ENCODE results near the gene UBA52. TPM values are rescaled to one million over a fixed set of nuclear protein-coding genes. Genes with fewer than 3 reads are reported as not detected.

UBA52 gene
- polyA plus RNA-seq, 4 donors = 751 to 855 (median 786) TPM

DNA sequence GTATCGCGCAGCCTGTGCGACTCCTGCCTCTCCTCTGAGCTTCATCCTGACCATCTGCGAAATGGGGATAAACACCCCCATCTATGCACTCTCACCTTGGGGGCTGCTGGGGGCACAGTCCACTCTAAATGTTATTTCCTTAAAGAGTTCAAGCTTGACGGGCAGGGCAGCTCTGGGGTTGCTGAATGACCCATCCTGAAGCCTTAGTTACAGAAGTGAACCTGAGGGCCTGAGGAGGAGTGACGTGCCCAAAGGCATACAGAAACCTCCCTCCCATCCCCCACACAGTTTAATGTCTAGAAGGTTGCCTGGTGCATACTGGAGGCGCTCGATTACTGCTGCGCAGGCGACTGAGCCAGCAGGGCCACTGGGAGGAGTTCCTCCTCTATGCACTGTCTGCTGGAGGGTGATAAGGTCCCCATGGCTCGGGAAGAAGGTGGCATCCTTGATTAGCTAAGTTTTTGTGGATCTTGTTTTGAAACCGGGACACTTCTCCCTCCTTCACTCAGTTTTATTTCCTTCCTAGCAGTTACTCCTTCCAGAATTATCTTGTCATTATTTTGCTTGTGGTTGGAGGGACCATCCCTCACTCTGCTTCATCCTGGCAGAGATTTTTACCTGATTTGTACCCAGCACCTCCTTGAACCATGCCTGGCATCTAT is 27.7 kb upstream of the UBA52 start:
- no peak for DNase-seq (ENCODE audit: low read depth in 4 of 4, low spot score in 3 of 4)

GRCh38 chr19:18551631-18552030 is 20.0 kb upstream of the UBA52 start:
- DNase-seq (ENCODE audit: low read depth in 4 of 4, low spot score in 3 of 4) = no peak

DNA sequence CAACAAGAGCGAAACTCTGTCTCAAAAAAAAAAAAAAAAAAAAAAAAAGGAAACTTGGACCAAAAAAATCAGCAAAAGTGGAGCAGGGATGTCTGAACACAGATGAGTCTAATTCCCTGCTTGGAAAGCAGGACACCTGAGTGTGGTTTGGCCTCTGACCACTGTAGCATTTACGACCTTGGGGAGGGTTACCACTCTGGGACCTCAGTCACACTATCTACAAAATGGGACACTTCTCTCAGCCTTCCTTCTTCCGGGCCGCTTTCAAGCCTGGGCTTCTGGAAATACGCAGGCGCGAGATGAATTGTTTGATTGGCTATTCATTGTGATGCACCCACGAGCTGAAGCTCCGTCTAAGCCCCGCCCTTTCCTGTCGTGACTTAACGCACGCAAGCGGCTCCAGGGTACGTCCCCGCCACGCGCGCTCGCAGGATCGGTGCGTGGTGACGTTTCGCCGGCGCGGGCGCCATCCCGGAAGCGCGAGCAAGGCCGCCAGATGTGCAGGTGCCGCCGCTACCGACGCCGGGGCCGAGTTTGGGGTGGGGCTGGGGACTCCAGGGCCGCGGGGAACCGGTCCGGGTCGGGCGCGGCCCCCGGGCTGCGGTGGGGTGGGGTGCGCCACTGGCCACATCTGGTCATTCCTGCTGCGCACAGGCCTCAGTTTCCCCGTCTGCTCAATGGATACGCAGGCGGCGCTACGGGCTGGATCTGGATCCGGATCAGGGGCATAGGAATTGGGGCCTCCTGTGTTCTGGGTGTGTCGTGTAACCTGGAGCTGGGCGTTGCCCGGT is 14.1 kb upstream of the UBA52 start, which contains the start of gene KXD1:
KXD1 (plus strand) TSS at position 460 of the 791 bp plus-strand sequence. CDS start 4,187 bp downstream, outside the sequence.
- DNase-seq (ENCODE audit: low read depth in 4 of 4, low spot score in 3 of 4) = peak; percentile 80 to 92 (median 86)

GRCh38 chr19:18558202-18558555 is 13.5 kb upstream of the UBA52 start:
- no peak for DNase-seq (ENCODE audit: low read depth in 4 of 4, low spot score in 3 of 4)

GRCh38 chr19:18558604-18559003 is 13.1 kb upstream of the UBA52 start:
- DNase-seq (ENCODE audit: low read depth in 4 of 4, low spot score in 3 of 4) = no peak

DNA sequence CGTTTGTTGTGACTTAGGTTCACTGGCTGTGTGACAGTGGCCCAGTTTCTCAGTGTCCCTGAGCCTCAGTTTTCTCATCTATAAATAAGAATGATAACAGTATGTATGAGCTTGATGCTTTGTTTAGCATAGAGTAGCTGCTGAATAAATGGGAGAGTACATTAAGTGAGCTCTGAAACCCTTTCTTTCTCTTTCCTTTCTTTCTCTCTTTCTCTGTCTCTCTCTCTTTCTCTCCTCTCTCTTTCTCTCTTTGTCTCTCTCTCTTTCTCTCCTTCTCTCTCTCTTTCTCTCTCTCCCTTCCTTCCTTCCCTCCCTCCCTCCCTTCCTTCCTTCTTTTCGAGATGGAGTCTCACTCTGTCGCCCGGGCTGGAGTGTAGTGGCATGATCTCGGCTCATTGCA is 12.0 kb upstream of the UBA52 start:
- no peak for DNase-seq (ENCODE audit: low read depth in 4 of 4, low spot score in 3 of 4)

DNA sequence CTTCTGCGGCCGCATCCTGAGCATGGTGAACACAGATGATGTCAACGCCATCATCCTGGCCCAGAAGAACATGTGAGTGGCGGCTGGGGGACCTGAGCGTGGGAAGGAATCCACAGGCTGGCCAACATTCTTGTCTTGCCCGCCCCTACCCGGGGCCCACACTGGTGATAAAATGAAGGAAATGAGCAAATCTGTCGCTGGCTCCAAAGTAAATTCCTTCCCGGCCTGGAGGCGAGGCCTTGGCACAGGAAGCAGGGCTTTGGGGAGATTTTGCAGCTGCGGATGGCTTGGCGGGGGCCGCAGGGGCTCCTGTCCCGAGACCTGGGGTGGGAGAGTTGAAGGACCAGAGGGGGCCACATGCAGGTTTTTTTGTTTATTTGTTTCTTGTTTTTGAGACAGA is 9.6 kb upstream of the UBA52 start:
- DNase-seq (ENCODE audit: low read depth in 4 of 4, low spot score in 3 of 4) = no peak

DNA sequence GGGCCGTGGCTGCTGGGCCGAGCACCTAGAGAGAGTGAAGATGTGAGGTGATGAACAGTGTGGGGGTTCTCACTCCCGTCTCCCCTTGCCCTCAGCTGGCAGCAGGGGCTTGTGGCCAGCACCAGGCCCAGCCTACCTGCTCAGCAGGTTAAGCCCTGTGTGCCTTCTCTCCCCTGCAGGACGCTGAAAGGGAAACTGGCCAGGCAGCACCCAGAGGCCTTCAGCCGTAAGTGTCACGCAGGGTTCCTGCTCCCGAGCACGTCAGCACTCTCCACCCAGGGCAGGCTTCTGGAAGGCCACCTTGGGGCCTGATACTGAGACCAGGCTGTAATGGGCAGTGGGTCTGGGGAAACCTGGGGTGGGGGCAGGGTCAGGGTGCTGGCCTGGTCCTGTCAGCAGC is 4.7 kb upstream of the UBA52 start:
- no peak for DNase-seq (ENCODE audit: low read depth in 4 of 4, low spot score in 3 of 4)

GRCh38 chr19:18568367-18568766 is 3.3 kb upstream of the UBA52 start:
- DNase-seq (ENCODE audit: low read depth in 4 of 4, low spot score in 3 of 4) = no peak

DNA sequence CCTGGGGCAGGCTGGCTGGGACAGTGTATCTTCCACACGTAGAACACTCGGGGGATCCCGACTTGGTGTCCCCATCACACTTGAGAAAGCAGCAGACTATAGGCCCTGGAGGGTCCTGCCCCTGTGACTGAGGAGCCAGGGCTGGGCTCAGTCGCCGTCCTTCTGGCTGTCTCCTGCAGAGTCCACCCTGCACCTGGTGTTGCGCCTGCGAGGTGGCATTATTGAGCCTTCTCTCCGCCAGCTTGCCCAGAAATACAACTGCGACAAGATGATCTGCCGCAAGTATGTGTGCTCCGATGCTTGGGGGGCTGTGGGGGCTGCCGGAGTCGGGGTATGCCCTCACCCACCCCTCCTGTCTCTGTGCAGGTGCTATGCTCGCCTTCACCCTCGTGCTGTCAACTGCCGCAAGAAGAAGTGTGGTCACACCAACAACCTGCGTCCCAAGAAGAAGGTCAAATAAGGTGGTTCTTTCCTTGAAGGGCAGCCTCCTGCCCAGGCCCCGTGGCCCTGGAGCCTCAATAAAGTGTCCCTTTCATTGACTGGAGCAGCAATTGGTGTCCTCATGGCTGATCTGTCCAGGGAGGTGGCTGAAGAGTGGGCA is 3.1 kb downstream of the UBA52 start:
- DNase-seq (ENCODE audit: low read depth in 4 of 4, low spot score in 3 of 4) = no peak

DNA sequence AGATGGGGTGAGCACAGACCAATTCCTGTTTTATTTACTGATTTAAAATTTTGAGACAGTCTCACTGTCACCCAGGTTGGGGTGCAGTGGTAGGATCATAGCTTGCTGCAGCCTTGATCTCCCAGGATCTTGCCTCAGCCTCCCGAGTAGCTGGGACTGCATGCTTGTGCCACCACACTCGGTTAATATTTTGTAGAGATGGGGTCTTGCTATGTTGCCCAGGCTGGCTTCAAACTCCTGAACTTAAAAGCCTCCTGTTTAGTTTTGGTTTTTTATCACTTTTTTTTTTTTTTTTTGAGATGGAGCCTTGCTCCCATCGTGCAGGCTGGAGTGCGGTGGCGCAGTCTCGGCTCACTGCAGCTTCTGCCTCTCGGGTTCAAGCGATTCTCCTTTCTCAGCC is 4.7 kb downstream of the UBA52 start:
- no peak for DNase-seq (ENCODE audit: low read depth in 4 of 4, low spot score in 3 of 4)

GRCh38 chr19:18577365-18577914 is 5.8 kb downstream of the UBA52 start:
- no peak for DNase-seq (ENCODE audit: low read depth in 4 of 4, low spot score in 3 of 4)

GRCh38 chr19:18580311-18580710 is 8.7 kb downstream of the UBA52 start:
- DNase-seq (ENCODE audit: low read depth in 4 of 4, low spot score in 3 of 4) = no peak

GRCh38 chr19:18586306-18586705 is 14.6 kb downstream of the UBA52 start:
- no peak for DNase-seq (ENCODE audit: low read depth in 4 of 4, low spot score in 3 of 4)

GRCh38 chr19:18587561-18587960 is 15.9 kb downstream of the UBA52 start:
- DNase-seq (ENCODE audit: low read depth in 4 of 4, low spot score in 3 of 4) = no peak

- DNase-seq (ENCODE audit: low read depth in 4 of 4, low spot score in 3 of 4) = no peak
Observed at GRCh38 chr19:18587962-18588610, 16.4 kb downstream of the UBA52 start.

DNA sequence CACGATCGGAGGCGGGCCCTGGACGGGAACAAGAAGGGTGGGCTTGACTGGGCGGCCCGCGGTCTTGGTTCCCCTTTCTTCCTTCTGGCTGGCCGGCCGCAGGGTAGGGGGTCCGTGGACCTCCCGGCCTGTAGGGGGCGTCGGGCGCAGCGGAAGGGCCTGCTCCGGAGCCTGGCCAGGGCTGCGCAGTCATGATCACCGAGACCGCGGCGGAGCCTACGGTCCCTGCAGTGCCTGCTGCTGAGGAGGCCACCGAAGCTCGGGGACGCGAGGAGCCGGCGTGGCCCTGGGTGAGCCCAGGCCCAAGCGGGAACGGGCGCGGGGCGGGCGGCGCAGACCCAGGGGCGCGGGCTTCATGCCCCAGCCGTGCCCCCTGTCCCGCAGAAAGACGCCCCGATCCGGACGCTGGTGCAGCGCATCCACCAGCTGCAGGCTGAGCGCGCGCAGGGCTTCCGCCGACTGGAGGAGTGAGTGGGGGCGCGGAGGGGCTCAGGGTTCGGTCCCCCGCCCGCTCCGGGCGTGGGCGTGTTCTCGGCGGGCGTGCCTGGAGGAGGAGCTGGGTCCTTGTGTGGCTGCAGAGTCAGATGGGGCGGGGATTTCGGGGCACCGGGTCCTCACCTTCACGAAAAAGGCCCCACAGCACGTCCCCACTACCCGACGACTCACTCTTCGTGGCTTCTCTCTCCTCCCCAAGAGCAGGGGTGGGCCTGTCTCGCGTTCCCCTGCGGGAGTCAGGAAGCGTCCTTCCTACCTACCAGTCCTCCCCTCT is 17.1 kb downstream of the UBA52 start, which contains the start of gene REX1BD:
REX1BD (plus strand) TSS at position 188 of the 769 bp plus-strand sequence; CDS start at position 192, 4 bp downstream.
- DNase-seq (ENCODE audit: low read depth in 4 of 4, low spot score in 3 of 4) = peak in 3 of 4 donors; percentile 56 to 79 (median 66)

DNA sequence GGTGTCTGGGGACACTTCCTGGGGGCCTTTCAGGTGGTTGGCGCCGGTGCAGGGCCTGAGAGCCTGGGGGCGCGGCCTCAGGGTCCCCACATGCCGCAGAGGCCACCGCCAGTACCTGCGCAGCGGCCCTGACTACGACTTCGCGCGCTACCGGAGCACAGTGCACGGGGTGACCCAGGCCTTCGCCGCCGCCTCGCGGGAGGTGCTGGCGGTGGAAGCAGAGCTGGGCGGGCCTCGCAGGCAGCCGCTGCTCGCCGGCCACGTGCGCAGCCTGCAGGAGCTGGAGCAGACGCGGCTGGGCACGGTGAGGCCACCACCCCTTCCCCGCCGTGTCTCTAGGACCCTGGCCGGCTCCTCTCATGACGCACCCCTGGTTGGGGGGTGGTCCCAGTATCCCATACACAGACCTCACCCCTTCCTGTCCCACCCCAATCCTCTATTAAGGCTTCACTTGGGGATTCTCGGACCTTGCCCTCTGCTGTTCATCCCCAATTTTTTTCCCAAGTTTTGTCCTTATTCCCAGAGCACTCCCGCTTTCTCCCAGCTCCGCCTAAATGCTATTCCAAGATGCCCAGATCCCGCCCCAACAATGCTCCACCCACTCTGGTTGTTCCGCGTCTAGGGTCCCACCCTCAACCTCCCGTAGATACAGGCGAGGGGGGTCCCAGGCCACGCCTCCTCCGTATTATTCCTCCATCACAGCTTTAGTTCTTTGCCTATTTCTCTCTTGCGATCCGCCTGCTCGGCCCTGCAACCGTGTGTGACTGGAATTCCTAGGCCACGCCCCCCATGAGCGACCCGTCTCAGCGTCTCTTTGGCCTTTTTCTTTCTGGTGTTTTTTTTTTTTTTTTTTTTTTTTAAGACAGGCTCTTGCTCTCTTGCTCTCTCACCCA is 18.0 kb downstream of the UBA52 start:
- no peak for DNase-seq (ENCODE audit: low read depth in 4 of 4, low spot score in 3 of 4)

Data from left renal pelvis (tissue), 4 donors.